Cardiac muscle cell (in vitro differentiated cells and primary cell): ENCODE measurements around the gene CYB5D1. TPM values are rescaled to one million over a fixed set of nuclear protein-coding genes. Genes with fewer than 3 reads are reported as not detected.

ENCODE experiments used
- DNase-seq, 2 donors: peaks; one replicate each; pipeline versions ENCODE4 v3.0.0 to v3.0.0-alpha.2; 2010 to 2017; ENCODE audit warnings: low read depth in 1 of 2, low spot score in 1 of 2
- H3K27ac ChIP-seq: fragments of 200-600 bp; sonication (generic); 2 replicates; pipeline ENCODE4 v1.5.1; 2016
- H3K27me3 ChIP-seq: fragments of 200-600 bp; sonication (generic); 2 replicates; pipeline ENCODE4 v1.6.0; 2016; ENCODE audit warnings: control low read depth
- H3K36me3 ChIP-seq: fragments of 200-600 bp; sonication (generic); 2 replicates; pipeline ENCODE4 v1.5.1; 2016; ENCODE audit warnings: control low read depth
- H3K4me1 ChIP-seq: fragments of 200-600 bp; sonication (generic); 2 replicates; pipeline ENCODE4 v1.8.1; 2017; ENCODE audit warnings: low read depth, mild to moderate bottlenecking, mixed run types
- H3K4me3 ChIP-seq: fragments of 200-600 bp; sonication (generic); 2 replicates; pipeline ENCODE4 v1.5.1; 2016; ENCODE audit warnings: mild to moderate bottlenecking
- H3K9me3 ChIP-seq: fragments of 200-600 bp; sonication (generic); 2 replicates; pipeline ENCODE4 v1.5.1; 2017; ENCODE audit warnings: low read depth, mild to moderate bottlenecking, control low read depth
- polyA plus RNA-seq: library from polyadenylated mRNA; unstranded; fragments of >200 nt; fragmentation: Nextera tagmentation; extraction: Ambion mirVana; gene quantifications from 2 replicates; pipeline ENCODE4 v1.2.1, GENCODE V29; 2016
- total RNA-seq: library from RNA; depleted of rRNA; stranded (reverse); fragments of >200 nt; gene quantifications from 2 replicates; pipeline ENCODE4 v1.2.3, GENCODE V29; 2016
- TF ChIP-seq, protein P1 (sequence below): IDR thresholded peaks from 2 replicates; pipeline ENCODE4 v1.5.1; 2012; ENCODE audit warnings: low read depth, mild to moderate bottlenecking, low read length

CYB5D1 gene
- total and polyA plus RNA-seq, 2 experiments from 2014 or later, result 13.7 to 14.0 TPM

DNA sequence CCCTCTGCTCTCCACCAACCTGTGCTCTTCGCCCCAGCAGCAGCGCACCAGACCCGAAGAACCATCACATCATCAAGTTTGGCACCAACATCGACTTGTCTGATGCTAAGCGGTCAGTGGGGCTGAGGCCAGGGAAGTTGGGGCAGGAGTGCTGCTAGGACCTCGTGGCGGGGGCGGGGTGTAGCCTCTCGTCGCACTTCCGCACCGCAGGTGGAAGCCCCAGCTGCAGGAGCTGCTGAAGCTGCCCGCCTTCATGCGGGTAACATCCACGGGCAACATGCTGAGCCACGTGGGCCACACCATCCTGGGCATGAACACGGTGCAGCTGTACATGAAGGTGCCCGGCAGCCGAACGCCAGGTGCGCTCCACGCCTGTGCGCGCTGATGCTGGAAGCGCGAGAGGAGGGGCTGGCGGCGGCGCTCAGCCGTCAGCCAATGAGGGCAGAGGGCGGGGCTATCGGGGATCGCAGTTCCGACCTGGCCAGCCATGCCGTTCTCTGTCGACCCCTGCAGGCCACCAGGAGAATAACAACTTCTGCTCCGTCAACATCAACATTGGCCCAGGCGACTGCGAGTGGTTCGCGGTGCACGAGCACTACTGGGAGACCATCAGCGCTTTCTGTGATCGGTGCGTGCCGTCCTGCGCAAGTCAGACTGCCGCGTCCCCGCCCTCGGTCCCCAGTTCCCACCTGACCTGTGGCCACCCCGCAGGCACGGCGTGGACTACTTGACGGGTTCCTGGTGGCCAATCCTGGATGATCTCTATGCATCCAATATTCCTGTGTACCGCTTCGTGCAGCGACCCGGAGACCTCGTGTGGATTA lies 6.2 kb upstream of the CYB5D1 start:
- Histone ChIP-seq H3K27me3 (no peaks in the 10 kb centered on the region), H3K36me3 (peaks cover 44% of the 10 kb centered on the region), H3K27ac (no peak overlapping the region), H3K4me3 (no peak overlapping the region), H3K9me3 (no peaks in the 10 kb centered on the region), H3K4me1 (peaks cover 27% of the 10 kb centered on the region)
- DNase-seq, result peak; percentile 91 to 95
- TF ChIP-seq, protein P1, sequence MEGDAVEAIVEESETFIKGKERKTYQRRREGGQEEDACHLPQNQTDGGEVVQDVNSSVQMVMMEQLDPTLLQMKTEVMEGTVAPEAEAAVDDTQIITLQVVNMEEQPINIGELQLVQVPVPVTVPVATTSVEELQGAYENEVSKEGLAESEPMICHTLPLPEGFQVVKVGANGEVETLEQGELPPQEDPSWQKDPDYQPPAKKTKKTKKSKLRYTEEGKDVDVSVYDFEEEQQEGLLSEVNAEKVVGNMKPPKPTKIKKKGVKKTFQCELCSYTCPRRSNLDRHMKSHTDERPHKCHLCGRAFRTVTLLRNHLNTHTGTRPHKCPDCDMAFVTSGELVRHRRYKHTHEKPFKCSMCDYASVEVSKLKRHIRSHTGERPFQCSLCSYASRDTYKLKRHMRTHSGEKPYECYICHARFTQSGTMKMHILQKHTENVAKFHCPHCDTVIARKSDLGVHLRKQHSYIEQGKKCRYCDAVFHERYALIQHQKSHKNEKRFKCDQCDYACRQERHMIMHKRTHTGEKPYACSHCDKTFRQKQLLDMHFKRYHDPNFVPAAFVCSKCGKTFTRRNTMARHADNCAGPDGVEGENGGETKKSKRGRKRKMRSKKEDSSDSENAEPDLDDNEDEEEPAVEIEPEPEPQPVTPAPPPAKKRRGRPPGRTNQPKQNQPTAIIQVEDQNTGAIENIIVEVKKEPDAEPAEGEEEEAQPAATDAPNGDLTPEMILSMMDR, result peak; percentile 89

DNA sequence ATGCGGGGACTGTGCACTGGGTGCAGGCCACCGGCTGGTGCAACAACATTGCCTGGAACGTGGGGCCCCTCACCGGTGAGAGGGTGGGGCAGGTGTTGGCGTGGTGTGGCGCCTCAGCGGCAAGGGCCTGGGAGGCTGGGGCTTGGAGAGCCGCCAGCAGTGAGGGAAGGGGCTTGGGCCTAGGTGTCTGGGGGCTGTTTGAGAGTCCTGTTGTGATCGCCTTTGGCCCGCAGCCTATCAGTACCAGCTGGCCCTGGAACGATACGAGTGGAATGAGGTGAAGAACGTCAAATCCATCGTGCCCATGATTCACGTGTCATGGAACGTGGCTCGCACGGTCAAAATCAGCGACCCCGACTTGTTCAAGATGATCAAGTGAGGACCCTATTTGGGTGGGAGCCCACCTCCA lies 5.5 kb upstream of the CYB5D1 start:
- Histone ChIP-seq H3K36me3 (peaks cover 38% of the 10 kb centered on the region), H3K9me3 (no peaks in the 10 kb centered on the region), H3K27ac (no peak overlapping the region), H3K4me1 (peaks cover 27% of the 10 kb centered on the region), H3K27me3 (no peaks in the 10 kb centered on the region), H3K4me3 (no peak overlapping the region)
- no peak for DNase-seq
- TF ChIP-seq, protein P1, result no peak

DNA sequence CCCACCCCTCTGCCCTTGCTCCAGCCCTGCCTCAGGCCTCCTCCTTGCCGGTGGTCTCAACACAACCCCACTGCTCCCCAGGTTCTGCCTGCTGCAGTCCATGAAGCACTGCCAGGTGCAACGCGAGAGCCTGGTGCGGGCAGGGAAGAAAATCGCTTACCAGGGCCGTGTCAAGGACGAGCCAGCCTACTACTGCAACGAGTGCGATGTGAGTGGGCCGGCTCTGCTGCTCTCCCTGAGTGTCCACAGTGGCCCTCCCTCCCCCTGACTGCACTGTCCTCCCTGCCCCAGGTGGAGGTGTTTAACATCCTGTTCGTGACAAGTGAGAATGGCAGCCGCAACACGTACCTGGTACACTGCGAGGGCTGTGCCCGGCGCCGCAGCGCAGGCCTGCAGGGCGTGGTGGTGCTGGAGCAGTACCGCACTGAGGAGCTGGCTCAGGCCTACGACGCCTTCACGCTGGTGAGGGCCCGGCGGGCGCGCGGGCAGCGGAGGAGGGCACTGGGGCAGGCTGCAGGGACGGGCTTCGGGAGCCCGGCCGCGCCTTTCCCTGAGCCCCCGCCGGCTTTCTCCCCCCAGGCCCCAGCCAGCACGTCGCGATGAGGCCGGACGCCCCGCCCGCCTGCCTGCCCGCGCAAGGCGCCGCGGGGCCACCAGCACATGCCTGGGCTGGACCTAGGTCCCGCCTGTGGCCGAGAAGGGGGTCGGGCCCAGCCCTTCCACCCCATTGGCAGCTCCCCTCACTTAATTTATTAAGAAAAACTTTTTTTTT lies 4.7 kb upstream of the CYB5D1 start:
- peaks cover 36% of the 10 kb centered on the region for H3K36me3 ChIP-seq
- no peak for DNase-seq
- H3K9me3 ChIP-seq, result no peaks in the 10 kb centered on the region
- no peaks in the 10 kb centered on the region for H3K27me3 ChIP-seq
- H3K4me3 ChIP-seq, result no peak overlapping the region
- TF ChIP-seq, protein P1, result no peak
- H3K27ac ChIP-seq, result no peak overlapping the region
- H3K4me1 ChIP-seq, result peaks cover 27% of the 10 kb centered on the region

DNA sequence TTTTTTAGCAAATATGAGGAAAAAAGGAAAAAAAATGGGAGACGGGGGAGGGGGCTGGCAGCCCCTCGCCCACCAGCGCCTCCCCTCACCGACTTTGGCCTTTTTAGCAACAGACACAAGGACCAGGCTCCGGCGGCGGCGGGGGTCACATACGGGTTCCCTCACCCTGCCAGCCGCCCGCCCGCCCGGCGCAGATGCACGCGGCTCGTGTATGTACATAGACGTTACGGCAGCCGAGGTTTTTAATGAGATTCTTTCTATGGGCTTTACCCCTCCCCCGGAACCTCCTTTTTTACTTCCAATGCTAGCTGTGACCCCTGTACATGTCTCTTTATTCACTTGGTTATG lies 4.1 kb upstream of the CYB5D1 start:
- H3K36me3 ChIP-seq, result peaks cover 30% of the 10 kb centered on the region
- H3K27me3 ChIP-seq, result no peaks in the 10 kb centered on the region
- DNase-seq, result no peak

DNA sequence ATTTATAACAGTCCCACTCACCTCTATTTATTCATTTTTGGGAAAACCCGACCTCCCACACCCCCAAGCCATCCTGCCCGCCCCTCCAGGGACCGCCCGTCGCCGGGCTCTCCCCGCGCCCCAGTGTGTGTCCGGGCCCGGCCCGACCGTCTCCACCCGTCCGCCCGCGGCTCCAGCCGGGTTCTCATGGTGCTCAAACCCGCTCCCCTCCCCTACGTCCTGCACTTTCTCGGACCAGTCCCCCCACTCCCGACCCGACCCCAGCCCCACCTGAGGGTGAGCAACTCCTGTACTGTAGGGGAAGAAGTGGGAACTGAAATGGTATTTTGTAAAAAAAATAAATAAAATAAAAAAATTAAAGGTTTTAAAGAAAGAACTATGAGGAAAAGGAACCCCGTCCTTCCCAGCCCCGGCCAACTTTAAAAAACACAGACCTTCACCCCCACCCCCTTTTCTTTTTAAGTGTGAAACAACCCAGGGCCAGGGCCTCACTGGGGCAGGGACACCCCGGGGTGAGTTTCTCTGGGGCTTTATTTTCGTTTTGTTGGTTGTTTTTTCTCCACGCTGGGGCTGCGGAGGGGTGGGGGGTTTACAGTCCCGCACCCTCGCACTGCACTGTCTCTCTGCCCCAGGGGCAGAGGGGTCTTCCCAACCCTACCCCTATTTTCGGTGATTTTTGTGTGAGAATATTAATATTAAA lies 3.6 kb upstream of the CYB5D1 start:
- no peak for DNase-seq
- H3K4me1 ChIP-seq, result peaks cover 27% of the 10 kb centered on the region
- H3K4me3 ChIP-seq, result no peak overlapping the region
- peak overlapping the region; percentile 18 for H3K27ac ChIP-seq
- TF ChIP-seq, protein P1, result no peak
- H3K27me3 ChIP-seq, result no peaks in the 10 kb centered on the region
- H3K36me3 ChIP-seq, result peaks cover 25% of the 10 kb centered on the region
- no peaks in the 10 kb centered on the region for H3K9me3 ChIP-seq

More for the DNA sequence above, 4.1 kb upstream of the CYB5D1 start:
- Histone ChIP-seq H3K9me3 (no peaks in the 10 kb centered on the region), H3K27ac (no peak overlapping the region), H3K4me1 (peaks cover 27% of the 10 kb centered on the region), H3K4me3 (no peak overlapping the region)
- TF ChIP-seq, protein P1, result no peak
